Mesendoderm (in vitro differentiated cells): Measurements from ENCODE around the gene TMOD2.

Source experiments
- DNase-seq: peaks from one replicate; pipeline ENCODE4 v3.0.0; 2013
- H2AK5ac ChIP-seq: 2 replicates; pipeline ENCODE4 v1.6.1; 2013; ENCODE audit warnings: low read length, inconsistent platforms
- H2BK120ac ChIP-seq: 2 replicates; pipeline ENCODE4 v1.6.1; 2013; ENCODE audit warnings: low read depth, mild to moderate bottlenecking, low read length, moderate library complexity, mixed read lengths
- H2BK15ac ChIP-seq: replicated peaks from 2 replicates; pipeline ENCODE4 v1.6.1; 2013; ENCODE audit warnings: low read depth, mild to moderate bottlenecking, moderate library complexity
- H2BK5ac ChIP-seq: 2 replicates; pipeline ENCODE4 v1.6.1; 2013; ENCODE audit warnings: low read length, inconsistent platforms
- H3K18ac ChIP-seq: 2 replicates; pipeline ENCODE4 v1.6.1; 2013; ENCODE audit warnings: mild to moderate bottlenecking, low read length, mixed read lengths
- H3K23ac ChIP-seq: one replicate; pipeline ENCODE4 v1.6.1; 2013; ENCODE audit warnings: low read length
- H3K27ac ChIP-seq: 2 replicates; pipeline ENCODE4 v1.5.1; 2013; ENCODE audit warnings: low read depth, mild to moderate bottlenecking, inconsistent platforms, low read length, moderate library complexity
- H3K27me3 ChIP-seq: 2 replicates; pipeline ENCODE4 v1.6.1; 2013; ENCODE audit warnings: low read length, control low read depth, mild to moderate bottlenecking, inconsistent platforms; ENCODE audit not compliant: insufficient read depth, poor library complexity
- H3K36me3 ChIP-seq: 2 replicates; pipeline ENCODE4 v1.6.1; 2013; ENCODE audit warnings: low read length, inconsistent platforms; ENCODE audit not compliant: control insufficient read depth, insufficient read depth
- H3K4ac ChIP-seq: one replicate; pipeline ENCODE4 v1.6.1; 2013; ENCODE audit warnings: low read depth, mild to moderate bottlenecking, low read length, moderate library complexity
- H3K4me1 ChIP-seq: 2 replicates; pipeline ENCODE4 v1.6.1; 2013; ENCODE audit warnings: low read depth, low read length, inconsistent platforms; ENCODE audit not compliant: control insufficient read depth
- H3K4me2 ChIP-seq: 2 replicates; pipeline ENCODE4 v1.6.1; 2013; ENCODE audit warnings: low read length
- H3K4me3 ChIP-seq: 2 replicates; pipeline ENCODE4 v1.5.1; 2013; ENCODE audit warnings: mild to moderate bottlenecking, low read length
- H3K56ac ChIP-seq: one replicate; pipeline ENCODE4 v1.6.1; 2013; ENCODE audit warnings: low read length
- H3K79me1 ChIP-seq: 2 replicates; pipeline ENCODE4 v1.6.1; 2013; ENCODE audit warnings: low read length, inconsistent platforms
- H3K79me2 ChIP-seq: 2 replicates; pipeline ENCODE4 v1.6.1; 2013; ENCODE audit warnings: mild to moderate bottlenecking, low read length; ENCODE audit not compliant: control insufficient read depth, insufficient read depth
- H3K9ac ChIP-seq: 2 replicates; pipeline ENCODE4 v1.6.1; 2013; ENCODE audit warnings: low read length, inconsistent platforms
- H4K5ac ChIP-seq: one replicate; pipeline ENCODE4 v1.6.1; 2013; ENCODE audit warnings: low read length
- H4K8ac ChIP-seq: one replicate; pipeline ENCODE4 v1.6.1; 2013; ENCODE audit warnings: low read depth, mild to moderate bottlenecking, control low read depth, low read length, moderate library complexity
- WGBS: extraction: QIAGEN DNeasy Blood & Tissue Kit; methylation state at CpG from one replicate; pipeline ENCODE4 v1.1.7; 2013; ENCODE audit warnings: low lambda C conversion rate, missing lambda C conversion rate; ENCODE audit not compliant: insufficient coverage; ENCODE audit errors: extremely low coverage; 5-methylcytosine and 5-hydroxymethylcytosine counted together

The TMOD2 gene

GRCh38 chr15:51856714-51857380 lies 105.5 kb downstream of the TMOD2 start:
- no peak overlapping the region for H2AK5ac ChIP-seq
- no peak overlapping the region for H3K27ac ChIP-seq
- no peak overlapping the region for H4K8ac ChIP-seq
- no peak for DNase-seq
- H2BK5ac ChIP-seq = no peak overlapping the region
- no peak overlapping the region for H3K56ac ChIP-seq
- H4K5ac ChIP-seq = no peak overlapping the region
- no peak overlapping the region for H3K9ac ChIP-seq
- H3K4me3 ChIP-seq = no peak overlapping the region
- no peaks in the 10 kb centered on the region for H3K27me3 ChIP-seq
- no peak overlapping the region for H2BK120ac ChIP-seq
- no peak overlapping the region for H2BK15ac ChIP-seq
- no peak overlapping the region for H3K18ac ChIP-seq
- no peaks in the 10 kb centered on the region for H3K36me3 ChIP-seq
- H3K23ac ChIP-seq = no peak overlapping the region
- H3K4ac ChIP-seq = no peak overlapping the region
- H3K79me2 ChIP-seq = peaks cover 8% of the 10 kb centered on the region
- no CpG with 5 or more reads among the region's 5 CpGs for WGBS
- H3K79me1 ChIP-seq = peaks cover 19% of the 10 kb centered on the region
- no peaks in the 10 kb centered on the region for H3K4me1 ChIP-seq
- H3K4me2 ChIP-seq = no peak overlapping the region

GRCh38 chr15:51861557-51862359 lies 110.4 kb downstream of the TMOD2 start:
- Histone ChIP-seq H3K4me2 (no peak overlapping the region), H3K18ac (no peak overlapping the region), H3K9ac (no peak overlapping the region), H3K56ac (no peak overlapping the region), H3K79me2 (peaks cover 2% of the 10 kb centered on the region), H3K4me1 (no peaks in the 10 kb centered on the region), H4K8ac (no peak overlapping the region), H2BK5ac (no peak overlapping the region), H2BK120ac (no peak overlapping the region), H2AK5ac (no peak overlapping the region), H3K27ac (no peak overlapping the region), H4K5ac (no peak overlapping the region), H3K79me1 (peaks cover 14% of the 10 kb centered on the region), H3K23ac (no peak overlapping the region), H3K36me3 (no peaks in the 10 kb centered on the region), H3K4me3 (no peak overlapping the region), H2BK15ac (no peak overlapping the region), H3K4ac (no peak overlapping the region), H3K27me3 (no peaks in the 10 kb centered on the region)
- WGBS = no CpG with 5 or more reads among the region's 10 CpGs
- DNase-seq = no peak

- peaks cover 2% of the 10 kb centered on the region for H3K79me2 ChIP-seq
- no CpG with 5 or more reads among the region's 2 CpGs for WGBS
- no peak overlapping the region for H4K5ac ChIP-seq
- H3K4me1 ChIP-seq = no peaks in the 10 kb centered on the region
- no peak overlapping the region for H2AK5ac ChIP-seq
- DNase-seq = no peak
- no peak overlapping the region for H2BK5ac ChIP-seq
- no peak overlapping the region for H4K8ac ChIP-seq
- H3K27ac ChIP-seq = no peak overlapping the region
- H3K27me3 ChIP-seq = no peaks in the 10 kb centered on the region
- H2BK120ac ChIP-seq = no peak overlapping the region
- H2BK15ac ChIP-seq = no peak overlapping the region
- H3K56ac ChIP-seq = no peak overlapping the region
- no peak overlapping the region for H3K9ac ChIP-seq
- no peak overlapping the region for H3K4me3 ChIP-seq
- H3K4me2 ChIP-seq = no peak overlapping the region
- H3K23ac ChIP-seq = no peak overlapping the region
- H3K18ac ChIP-seq = no peak overlapping the region
- no peak overlapping the region for H3K4ac ChIP-seq
- H3K36me3 ChIP-seq = no peaks in the 10 kb centered on the region
- peaks cover 17% of the 10 kb centered on the region for H3K79me1 ChIP-seq
These were observed 111.7 kb downstream of the TMOD2 start for GRCh38 chr15:51863131-51863530.

- DNase-seq = no peak
- Histone ChIP-seq H3K4me1 (no peaks in the 10 kb centered on the region), H2BK15ac (no peak overlapping the region), H3K36me3 (no peaks in the 10 kb centered on the region), H3K4me3 (no peak overlapping the region), H2AK5ac (no peak overlapping the region), H4K8ac (no peak overlapping the region), H2BK5ac (no peak overlapping the region), H2BK120ac (no peak overlapping the region), H4K5ac (no peak overlapping the region), H3K27ac (no peak overlapping the region), H3K4ac (no peak overlapping the region), H3K18ac (no peak overlapping the region), H3K56ac (no peak overlapping the region), H3K27me3 (no peaks in the 10 kb centered on the region), H3K9ac (no peak overlapping the region), H3K79me1 (peaks cover 13% of the 10 kb centered on the region), H3K23ac (no peak overlapping the region), H3K79me2 (peaks cover 2% of the 10 kb centered on the region), H3K4me2 (no peak overlapping the region)
- WGBS = 100% methylated on average over 3 of the region's 4 CpGs
These were observed 113.1 kb downstream of the TMOD2 start for GRCh38 chr15:51864408-51865056.

GRCh38 chr15:51865317-51865716 lies 113.9 kb downstream of the TMOD2 start:
- no CpG with 5 or more reads among the region's 1 CpG for WGBS

More at GRCh38 chr15:51865317-51865716, 113.9 kb downstream of the TMOD2 start:
- no peak overlapping the region for H3K23ac ChIP-seq
- H2BK5ac ChIP-seq = no peak overlapping the region
- H2BK120ac ChIP-seq = no peak overlapping the region
- no peak overlapping the region for H3K4me3 ChIP-seq
- H3K4me2 ChIP-seq = no peak overlapping the region
- no peak overlapping the region for H4K5ac ChIP-seq
- H3K27ac ChIP-seq = no peak overlapping the region
- no peaks in the 10 kb centered on the region for H3K4me1 ChIP-seq
- no peak overlapping the region for H2AK5ac ChIP-seq
- no peak overlapping the region for H4K8ac ChIP-seq
- H3K18ac ChIP-seq = no peak overlapping the region
- H3K27me3 ChIP-seq = no peaks in the 10 kb centered on the region
- H3K56ac ChIP-seq = no peak overlapping the region
- no peak overlapping the region for H2BK15ac ChIP-seq
- no peak overlapping the region for H3K9ac ChIP-seq
- DNase-seq = no peak
- H3K79me2 ChIP-seq = peaks cover 2% of the 10 kb centered on the region
- H3K4ac ChIP-seq = no peak overlapping the region
- H3K36me3 ChIP-seq = no peaks in the 10 kb centered on the region
- H3K79me1 ChIP-seq = peaks cover 9% of the 10 kb centered on the region
